Hematopoietic multipotent progenitor cell treated with erythropoietin and hydrocortisone succinate and interleukin-3 and kit ligand, for 17 days (in vitro differentiated cells): Measurements from ENCODE around the gene TUBGCP3.

ENCODE experiments used
- DNase-seq: peaks from one replicate; pipeline ENCODE4 v3.0.0-alpha.2; 2015; ENCODE audit warnings: low spot score

The TUBGCP3 gene

GRCh38 chr13:112481458-112481857 is 106.5 kb downstream of the TUBGCP3 start:
- DNase-seq: no peak

GRCh38 chr13:112479389-112479788 is 108.6 kb downstream of the TUBGCP3 start:
- no peak for DNase-seq

GRCh38 chr13:112477070-112477619 is 110.8 kb downstream of the TUBGCP3 start:
- no peak for DNase-seq

- no peak for DNase-seq
These were observed 112.1 kb downstream of the TUBGCP3 start for GRCh38 chr13:112475889-112476288.

GRCh38 chr13:112474869-112475268 is 113.1 kb downstream of the TUBGCP3 start:
- no peak for DNase-seq

- DNase-seq: no peak
These were observed 114.1 kb downstream of the TUBGCP3 start for GRCh38 chr13:112473818-112474217.

- DNase-seq: no peak
These were observed 118.7 kb downstream of the TUBGCP3 start for GRCh38 chr13:112469071-112469745.

- DNase-seq: no peak
These were observed 119.9 kb downstream of the TUBGCP3 start for GRCh38 chr13:112468069-112468468.

GRCh38 chr13:112467236-112467635 is 120.7 kb downstream of the TUBGCP3 start:
- DNase-seq: no peak

- DNase-seq: no peak
These were observed 121.6 kb downstream of the TUBGCP3 start for GRCh38 chr13:112466132-112467058.

- DNase-seq: no peak
These were observed 122.5 kb downstream of the TUBGCP3 start for GRCh38 chr13:112465251-112466131.

- DNase-seq: no peak
These were observed 123.2 kb downstream of the TUBGCP3 start for GRCh38 chr13:112464720-112465119.

- DNase-seq: no peak
These were observed 125.5 kb downstream of the TUBGCP3 start for GRCh38 chr13:112462408-112462807.

GRCh38 chr13:112457485-112457884 is 130.5 kb downstream of the TUBGCP3 start:
- no peak for DNase-seq

GRCh38 chr13:112457081-112457480 is 130.9 kb downstream of the TUBGCP3 start:
- DNase-seq: no peak

GRCh38 chr13:112456138-112457056 is 131.6 kb downstream of the TUBGCP3 start:
- DNase-seq: no peak

GRCh38 chr13:112455476-112456059 is 132.4 kb downstream of the TUBGCP3 start:
- DNase-seq: no peak

GRCh38 chr13:112454648-112455334 is 133.2 kb downstream of the TUBGCP3 start:
- no peak for DNase-seq

- DNase-seq: no peak
These were observed 133.9 kb downstream of the TUBGCP3 start for GRCh38 chr13:112453874-112454647.
